GM19193 (cell line): Measurements from ENCODE around the gene SP9.

Experiments used
- POLR2A ChIP-seq: IDR thresholded peaks from 4 replicates; pipeline ENCODE4 v1.6.1; 2011; ENCODE audit not compliant: insufficient read depth, insufficient read length; ENCODE audit errors: extremely low read depth

Gene SP9

GRCh38 chr2:174330945-174331594, 3.7 kb upstream of the SP9 start:
- no peak for TF ChIP-seq POLR2A

- TF ChIP-seq POLR2A = no peak
Observed at GRCh38 chr2:174331595-174332216, 3.0 kb upstream of the SP9 start.

GRCh38 chr2:174332217-174332963, 2.4 kb upstream of the SP9 start:
- no peak for TF ChIP-seq POLR2A

GRCh38 chr2:174333017-174333371, 1.8 kb upstream of the SP9 start:
- no peak for TF ChIP-seq POLR2A

- TF ChIP-seq POLR2A = no peak
Observed at GRCh38 chr2:174333372-174334277, 1.1 kb upstream of the SP9 start.

- no peak for TF ChIP-seq POLR2A
Observed at GRCh38 chr2:174334278-174334715, 457 bp upstream of the SP9 start.

- TF ChIP-seq POLR2A = no peak
Observed at GRCh38 chr2:174335254-174335987, 667 bp downstream of the SP9 start.

- TF ChIP-seq POLR2A = no peak
Observed at GRCh38 chr2:174335988-174336500, 1.3 kb downstream of the SP9 start.

- no peak for TF ChIP-seq POLR2A
Observed at GRCh38 chr2:174336501-174337336, 2.0 kb downstream of the SP9 start.

GRCh38 chr2:174337337-174338146, 2.8 kb downstream of the SP9 start:
- no peak for TF ChIP-seq POLR2A

GRCh38 chr2:174338147-174338605, 3.4 kb downstream of the SP9 start:
- no peak for TF ChIP-seq POLR2A
